Middle frontal gyrus (tissue), 1 donor: ENCODE measurements around the gene RHO.
A peak's percentile ranks its signal among the peaks of the same experiment; 100 is the strongest.
"Not testable (repeated sequence)": the region's sequence is repeated elsewhere in the genome, so short reads cannot be mapped to it uniquely, and the experiment has no call there.

ENCODE experiments used
- DNase-seq: peaks from one replicate; pipeline ENCODE4 v3.0.0-alpha.2; 2015; ENCODE audit warnings: low spot score; ENCODE audit errors: extremely low spot score

Gene RHO

GRCh38 chr3:129499604-129500333 is 28.7 kb upstream of the RHO start:
- not testable (repeated sequence) for DNase-seq

GRCh38 chr3:129500334-129500658 is 28.1 kb upstream of the RHO start:
- no peak for DNase-seq

GRCh38 chr3:129501630-129502029 is 26.8 kb upstream of the RHO start:
- no peak for DNase-seq

DNA sequence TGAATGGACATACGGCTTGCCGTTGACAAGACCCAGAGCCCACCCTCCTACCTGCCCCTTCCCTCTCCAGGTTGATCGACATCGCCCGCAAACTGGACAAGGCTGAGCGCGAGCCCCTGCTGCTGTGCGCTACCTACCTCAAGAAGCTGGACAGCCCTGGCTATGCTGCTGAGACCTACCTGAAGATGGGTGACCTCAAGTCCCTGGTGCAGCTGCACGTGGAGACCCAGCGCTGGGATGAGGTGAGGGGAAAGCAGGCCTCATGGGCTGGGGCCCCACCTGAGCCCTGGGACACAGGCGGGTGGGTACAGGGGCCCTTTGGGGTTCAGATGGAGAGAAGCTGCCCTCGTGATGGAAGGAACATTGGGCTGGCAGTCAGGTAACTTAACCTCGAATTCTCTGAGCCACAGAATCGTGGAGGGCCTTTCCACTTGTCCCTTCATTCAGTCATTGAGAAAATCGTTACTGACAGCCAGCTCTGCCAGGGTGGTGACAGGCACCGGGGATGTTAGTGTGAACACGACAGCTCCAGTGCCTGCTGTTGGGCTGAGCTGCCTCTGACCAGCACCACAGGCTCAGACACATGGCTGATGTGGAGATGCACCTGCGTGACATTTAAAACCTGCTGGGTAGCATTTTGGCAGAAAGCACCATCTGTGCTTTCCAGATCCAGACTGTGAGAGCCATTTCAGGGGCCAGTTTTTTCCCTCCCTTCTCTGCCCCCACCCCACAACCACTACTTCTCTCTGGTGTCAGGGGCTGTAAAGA is 25.6 kb upstream of the RHO start:
- no peak for DNase-seq

DNA sequence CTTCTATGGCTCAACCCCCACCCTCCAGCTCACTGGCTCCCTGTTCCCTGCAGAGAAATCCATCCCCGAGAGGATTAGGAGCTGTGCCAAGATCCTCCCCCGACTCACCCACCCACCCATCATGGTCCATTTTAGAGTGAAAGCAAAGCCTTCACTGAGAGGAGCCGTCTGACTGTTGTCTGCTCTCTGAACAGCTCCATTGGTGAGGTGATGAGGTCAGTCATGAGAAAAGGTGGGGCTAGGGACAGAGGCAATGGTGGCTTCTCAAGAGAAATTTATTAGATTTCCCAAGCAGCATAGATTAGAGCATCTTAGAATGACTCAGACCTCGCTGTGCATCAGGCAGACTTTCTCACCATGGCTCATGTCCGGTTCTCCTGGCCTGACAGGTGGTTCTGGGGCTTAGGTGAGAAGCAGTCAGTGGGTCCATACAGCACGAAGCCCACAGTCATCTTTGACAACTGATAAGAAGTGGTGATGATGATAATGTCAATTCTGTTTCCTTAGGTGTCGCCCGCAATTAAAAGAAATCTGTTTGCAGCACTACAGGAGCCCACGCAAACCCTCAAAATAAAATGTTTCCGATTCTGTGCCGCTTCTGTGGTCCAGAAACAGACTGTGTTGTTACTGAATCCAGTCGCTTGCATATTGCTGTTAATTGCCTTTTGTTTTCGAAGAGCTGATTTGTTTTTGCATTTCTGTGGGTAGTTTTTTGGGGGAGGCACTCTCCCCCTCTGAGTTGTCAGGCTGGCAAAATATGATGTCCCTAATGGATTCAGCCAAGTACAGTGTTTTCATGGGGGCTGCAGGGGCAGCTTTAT is 24.8 kb upstream of the RHO start:
- DNase-seq, result no peak

GRCh38 chr3:129504471-129505100 is 23.9 kb upstream of the RHO start:
- no peak for DNase-seq

- DNase-seq, result no peak
Measured at GRCh38 chr3:129505341-129505740, 23.1 kb upstream of the RHO start.

DNA sequence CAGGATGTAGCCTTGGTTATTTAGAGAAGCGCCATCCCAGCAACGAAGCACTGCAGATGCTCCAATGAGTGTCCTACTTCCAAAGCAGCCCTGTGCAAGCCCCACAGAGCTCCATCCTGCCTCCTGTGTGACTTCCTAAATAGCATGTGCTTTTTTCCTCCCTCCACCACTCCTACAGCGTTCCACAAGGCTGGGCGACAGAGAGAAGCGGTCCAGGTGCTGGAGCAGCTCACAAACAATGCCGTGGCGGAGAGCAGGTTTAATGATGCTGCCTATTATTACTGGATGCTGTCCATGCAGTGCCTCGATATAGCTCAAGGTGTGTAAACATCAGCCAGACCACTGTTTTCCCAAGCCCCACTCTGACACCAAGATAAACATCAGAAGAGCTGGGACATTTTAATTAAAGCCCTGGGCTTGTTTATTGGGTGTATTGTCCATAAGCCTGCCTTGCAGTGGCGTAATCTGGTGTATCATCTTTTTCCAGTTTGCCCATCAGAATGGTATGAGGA is 22.2 kb upstream of the RHO start:
- no peak for DNase-seq

GRCh38 chr3:129507181-129507831 is 21.1 kb upstream of the RHO start:
- DNase-seq, result peak; percentile 47

DNA sequence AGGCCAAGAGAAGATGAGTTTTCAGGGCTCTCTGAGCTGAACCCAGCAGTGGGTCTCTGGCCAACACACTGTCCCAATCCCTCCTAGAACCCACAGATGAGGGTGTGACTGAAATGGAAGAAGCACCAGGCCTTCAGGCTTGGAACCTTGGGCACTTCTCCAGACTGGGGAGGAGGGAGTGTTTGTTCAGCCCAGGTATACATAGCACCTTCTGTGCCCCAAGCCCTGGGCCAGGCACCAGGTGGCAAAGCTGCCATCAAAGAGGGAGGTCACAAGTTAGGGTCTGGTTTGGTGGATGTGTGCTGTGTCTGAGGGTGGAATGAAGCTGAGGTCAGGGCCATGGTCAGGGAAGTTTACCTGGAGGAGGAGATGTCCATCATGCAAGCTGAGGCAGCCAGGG is 15.8 kb upstream of the RHO start:
- no peak for DNase-seq

GRCh38 chr3:129513705-129514104 is 14.7 kb upstream of the RHO start:
- no peak for DNase-seq

DNA sequence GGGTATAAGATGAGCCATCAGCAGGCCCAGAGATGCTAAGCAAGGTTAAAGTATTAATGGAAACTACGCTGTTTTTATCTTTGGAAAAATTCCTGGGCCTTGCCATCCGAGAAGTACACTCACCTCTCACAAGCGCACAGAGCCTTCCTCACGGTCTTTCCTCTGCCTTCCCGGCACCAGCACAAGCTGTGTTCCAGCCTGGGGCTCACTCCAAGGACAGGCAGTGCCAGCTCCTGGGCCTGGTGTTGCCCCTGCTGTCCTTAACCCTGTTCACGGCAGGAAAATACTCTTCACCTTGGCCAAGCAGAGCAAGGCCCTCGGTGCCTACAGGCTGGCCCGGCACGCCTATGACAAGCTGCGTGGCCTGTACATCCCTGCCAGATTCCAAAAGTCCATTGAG is 14.3 kb upstream of the RHO start:
- no peak for DNase-seq

DNA sequence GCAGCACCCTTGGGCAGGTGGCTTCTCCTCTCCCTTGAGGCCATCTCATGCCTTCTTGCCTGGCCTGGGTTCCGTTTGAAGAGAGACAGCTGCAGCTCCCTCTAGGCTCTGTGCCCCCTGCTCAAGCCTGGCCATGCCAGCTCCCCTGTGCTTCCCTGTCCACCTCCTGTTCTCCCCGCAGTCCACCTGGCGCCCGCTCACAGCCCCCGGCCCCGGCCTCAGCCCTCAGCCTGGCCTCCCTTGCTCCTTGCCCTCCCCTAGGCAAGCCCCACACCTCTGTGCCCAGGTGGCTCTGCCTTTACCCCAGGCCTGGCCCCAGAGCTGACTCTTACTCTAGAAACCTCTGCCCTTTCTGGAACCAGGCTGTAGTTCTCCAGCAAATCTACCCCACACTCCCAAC is 13.9 kb upstream of the RHO start:
- DNase-seq, result no peak

DNA sequence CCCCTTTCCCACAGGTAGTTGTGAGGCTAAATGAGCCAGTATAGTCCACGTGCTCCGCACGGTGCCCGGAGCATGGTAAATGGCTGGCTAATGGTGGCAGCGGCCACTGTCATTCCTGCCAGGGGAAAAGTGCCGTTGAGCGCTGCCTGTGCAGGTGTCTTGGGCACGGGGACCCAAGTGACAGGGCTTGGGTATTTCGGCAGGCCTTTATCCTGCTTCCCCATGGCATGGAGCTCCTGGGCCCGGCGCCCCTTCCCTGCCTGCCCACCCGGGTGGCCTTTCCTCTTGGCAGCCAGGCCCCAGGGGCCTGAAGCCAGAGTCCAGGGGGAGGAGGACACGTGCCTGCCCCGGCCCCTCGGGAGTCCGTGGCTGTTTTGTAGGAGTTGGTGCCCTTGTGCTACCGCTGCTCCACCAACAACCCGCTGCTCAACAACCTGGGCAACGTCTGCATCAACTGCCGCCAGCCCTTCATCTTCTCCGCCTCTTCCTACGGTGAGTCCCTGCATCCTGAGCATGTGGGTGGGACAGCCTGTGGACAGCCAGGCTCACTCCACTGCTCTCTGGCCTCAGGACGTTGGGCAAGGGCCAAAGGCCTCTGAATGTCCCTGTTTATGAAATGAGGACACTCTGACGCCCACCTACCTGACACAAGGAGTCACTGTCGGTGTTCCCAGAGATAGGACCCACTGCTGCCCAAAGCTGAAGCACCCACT is 13.2 kb upstream of the RHO start:
- DNase-seq, result not testable (repeated sequence)

DNA sequence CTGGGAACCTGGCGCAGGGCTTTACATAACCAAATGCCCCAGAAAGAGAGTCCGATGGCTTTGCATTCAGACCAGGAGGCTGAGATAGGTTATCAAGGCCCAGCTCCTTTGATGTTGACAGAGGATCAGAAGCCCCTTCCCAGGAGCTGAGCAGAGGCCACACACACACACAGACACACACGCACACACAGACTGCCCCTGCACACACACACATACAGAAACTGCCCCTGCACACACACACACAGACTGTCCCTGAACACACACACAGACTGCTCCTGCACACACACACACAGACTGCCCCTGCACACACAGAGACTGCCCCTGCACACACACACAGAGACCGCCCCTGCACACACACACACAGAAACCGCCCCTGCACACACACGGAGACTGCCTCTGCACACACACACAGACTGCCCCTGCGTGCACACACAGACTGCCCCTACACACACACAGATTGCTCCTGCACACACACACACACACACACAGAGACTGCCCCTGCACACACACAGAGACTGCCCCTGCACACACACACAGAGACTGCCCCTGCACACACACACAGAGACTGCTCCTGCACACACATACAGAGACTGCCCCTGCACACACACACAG is 12.5 kb upstream of the RHO start:
- DNase-seq, result not testable (repeated sequence)

DNA sequence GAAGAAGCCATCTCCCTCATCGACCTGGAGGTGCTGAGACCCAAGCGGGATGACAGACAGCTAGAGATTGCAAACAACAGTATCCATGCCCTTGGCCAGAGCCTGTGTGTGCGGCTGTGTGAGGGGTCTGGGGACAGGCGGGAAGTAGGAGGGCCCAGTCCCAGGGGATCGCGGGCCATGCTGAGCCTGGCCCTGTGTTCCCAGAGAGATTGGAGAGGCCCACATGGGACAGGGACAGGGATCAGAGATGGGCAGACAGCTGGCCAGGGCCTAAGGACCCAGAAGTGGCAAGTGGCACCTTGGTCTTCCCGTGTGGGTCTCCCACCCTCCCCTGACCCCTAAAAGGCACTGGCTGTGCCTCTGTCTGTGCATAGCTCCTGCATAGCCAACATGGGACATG is 10.9 kb upstream of the RHO start:
- DNase-seq, result no peak

DNA sequence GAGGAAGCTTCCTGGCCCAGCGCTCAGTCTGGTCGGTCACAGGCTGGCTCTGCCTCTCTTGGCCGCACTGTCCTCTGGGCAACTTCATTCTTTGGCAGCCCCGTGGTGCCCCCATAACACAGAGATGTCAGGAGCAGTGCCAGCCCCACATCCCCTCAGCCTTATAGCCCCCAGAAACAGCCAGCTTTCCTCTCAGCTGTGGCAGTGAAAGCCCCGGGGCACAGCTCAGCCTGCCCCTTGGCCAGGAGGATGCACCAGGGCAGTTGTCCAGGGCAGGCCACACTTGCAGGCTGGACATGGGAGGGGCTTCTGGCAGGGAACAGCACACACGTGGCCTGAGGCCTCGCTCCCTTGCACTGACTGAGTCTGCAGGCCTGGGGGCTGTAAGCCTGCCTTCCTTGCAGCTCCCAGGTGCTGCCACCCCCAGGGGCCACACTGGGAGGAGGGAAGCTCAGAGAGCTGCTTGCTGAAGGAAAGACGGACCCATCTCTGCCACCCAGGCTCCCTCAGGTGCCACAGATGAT is 10.3 kb upstream of the RHO start:
- DNase-seq, result no peak

DNA sequence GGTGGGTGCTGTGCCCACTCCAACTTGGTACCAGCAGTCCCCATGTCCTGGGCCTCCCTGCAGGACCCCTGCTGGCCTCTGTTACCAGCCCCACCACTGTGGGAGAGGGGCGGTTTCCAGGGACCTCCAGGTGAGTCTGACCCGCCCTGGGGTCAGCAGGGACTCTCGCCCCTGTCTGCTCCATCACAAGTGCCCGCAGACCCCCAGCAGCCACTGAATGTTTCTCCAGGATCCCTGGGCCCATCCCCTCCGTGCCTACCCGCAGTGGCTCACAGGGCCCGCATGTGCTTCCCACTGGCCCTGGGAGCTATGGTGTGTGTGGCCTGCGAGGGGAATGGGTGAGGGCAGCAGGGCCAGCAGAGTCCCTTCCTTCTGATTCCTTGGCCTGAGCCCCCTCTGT is 9.9 kb upstream of the RHO start:
- DNase-seq, result no peak

DNA sequence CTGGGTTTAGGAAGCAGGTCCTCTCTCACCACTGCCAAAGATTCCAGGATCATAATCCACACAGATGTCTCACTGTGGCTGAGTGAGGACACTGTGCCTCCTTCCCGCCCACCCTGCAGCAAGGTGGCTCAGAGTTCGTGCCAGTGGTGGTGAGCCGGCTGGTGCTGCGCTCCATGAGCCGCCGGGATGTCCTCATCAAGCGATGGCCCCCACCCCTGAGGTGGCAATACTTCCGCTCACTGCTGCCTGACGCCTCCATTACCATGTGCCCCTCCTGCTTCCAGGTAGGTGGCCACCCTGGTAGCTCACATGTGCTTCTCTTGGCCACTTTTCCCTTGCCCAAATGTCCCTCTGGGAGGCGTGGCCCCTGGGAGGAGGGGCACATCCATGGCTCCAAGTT is 9.0 kb upstream of the RHO start:
- DNase-seq, result no peak
